ENCODE results near the gene TRIO.
A peak's percentile ranks its signal among the peaks of the same experiment; 100 is the strongest.

TRIO gene

DNA sequence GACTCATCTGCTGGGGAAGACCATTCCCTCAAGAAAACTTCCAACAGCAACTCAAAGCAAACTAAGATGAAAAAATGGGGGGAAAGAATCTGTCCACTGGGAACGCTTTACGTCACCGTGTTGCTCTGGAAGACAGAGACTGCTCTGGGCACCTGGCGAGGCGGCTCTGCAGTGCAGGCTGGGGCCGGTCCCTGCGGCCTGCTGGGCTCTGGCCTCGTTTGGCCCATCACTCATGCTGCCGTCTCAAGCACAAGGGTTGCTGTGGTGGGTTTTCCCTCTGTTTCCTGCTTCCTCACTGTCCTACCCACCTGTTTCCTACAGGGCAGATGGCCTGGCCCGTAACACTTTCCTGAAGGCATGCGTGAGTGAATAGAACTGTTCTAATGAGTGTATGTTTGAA, 345.6 kb downstream of the TRIO start:
- DNase-seq (ENCODE audit: low read depth) = no peak

DNA sequence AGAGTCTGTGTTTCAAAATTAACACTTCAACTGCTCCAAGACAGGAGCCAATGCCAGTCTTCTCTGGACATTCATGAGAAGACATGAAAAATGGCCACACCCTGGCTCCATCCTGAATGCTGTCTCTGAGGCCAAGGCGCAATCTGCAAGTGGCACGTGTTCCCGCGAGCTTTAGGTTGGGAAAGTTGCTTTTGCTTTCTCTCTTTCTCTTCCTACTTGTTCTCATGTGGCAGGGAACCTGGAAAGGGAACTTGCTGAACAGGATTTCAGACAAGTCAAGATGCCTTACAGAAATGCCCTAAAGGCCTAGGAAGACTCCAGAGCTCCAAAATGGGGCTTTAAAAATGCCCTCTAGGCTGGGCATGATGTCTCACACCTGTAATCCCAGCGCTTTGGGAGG, 346.5 kb downstream of the TRIO start:
- no peak for DNase-seq (ENCODE audit: low read depth)

DNA sequence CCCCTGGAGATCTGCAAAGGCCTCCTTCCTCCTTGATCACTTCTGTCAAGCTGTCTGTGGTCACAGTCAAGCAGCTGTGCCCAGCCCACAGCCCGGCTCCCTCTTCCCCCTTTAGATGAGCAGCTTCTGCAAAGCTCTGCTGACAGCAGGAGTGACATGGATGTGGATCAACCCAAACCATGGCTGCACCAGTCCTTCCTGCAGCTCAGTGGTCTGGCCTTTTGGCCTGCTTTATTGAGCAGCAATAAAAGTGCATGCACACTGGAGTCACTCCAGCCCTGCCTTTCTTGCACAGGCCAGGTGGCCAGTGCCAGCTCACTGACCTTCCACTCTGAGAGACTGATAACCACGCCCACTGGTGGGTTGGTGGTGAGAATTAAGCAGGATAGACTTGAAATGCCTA, 347.2 kb downstream of the TRIO start:
- DNase-seq (ENCODE audit: low read depth) = no peak

DNA sequence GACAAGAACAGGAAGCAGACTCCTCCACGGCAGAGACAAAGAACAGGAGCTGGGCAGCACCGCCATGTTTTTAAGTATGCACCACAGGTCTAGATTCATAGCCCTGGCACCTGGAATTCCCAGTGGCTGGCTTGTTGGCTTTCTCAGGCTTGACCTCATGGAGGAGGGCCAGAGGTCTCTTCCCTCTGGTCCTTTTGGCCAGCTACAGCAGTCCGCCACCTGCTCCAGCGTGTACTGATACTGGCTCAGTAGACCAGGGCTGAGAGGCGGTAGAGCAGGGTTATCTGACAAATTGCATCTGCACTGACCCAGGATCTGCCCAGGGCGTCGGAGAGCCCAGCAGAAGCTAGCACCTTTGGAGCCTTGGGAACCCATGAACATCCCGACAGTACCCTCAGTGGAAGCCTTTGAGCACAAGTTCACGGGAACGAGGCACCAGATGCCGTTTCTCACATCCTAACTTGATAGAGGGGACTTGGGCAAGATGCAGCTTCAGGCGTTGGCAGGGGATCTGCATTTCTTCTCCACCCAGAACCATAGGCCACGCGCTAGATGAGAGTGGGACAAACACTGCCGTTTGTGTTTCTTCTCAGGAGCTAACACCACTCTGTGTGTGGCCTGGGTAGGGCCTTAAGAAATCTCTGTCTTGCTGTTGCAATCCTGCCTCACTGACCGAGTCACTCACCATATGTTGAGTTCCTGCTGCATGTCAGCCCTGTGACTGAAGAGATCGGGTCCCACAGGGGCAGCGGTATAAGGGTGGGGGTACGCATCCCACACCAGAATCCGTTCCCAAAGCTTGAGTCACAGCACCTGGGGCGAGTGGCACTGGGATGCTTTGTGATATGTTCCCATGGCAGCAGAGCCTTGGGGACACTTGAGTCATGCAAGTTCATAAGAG, 348.1 kb downstream of the TRIO start:
- DNase-seq (ENCODE audit: low read depth) = peak; percentile 23

DNA sequence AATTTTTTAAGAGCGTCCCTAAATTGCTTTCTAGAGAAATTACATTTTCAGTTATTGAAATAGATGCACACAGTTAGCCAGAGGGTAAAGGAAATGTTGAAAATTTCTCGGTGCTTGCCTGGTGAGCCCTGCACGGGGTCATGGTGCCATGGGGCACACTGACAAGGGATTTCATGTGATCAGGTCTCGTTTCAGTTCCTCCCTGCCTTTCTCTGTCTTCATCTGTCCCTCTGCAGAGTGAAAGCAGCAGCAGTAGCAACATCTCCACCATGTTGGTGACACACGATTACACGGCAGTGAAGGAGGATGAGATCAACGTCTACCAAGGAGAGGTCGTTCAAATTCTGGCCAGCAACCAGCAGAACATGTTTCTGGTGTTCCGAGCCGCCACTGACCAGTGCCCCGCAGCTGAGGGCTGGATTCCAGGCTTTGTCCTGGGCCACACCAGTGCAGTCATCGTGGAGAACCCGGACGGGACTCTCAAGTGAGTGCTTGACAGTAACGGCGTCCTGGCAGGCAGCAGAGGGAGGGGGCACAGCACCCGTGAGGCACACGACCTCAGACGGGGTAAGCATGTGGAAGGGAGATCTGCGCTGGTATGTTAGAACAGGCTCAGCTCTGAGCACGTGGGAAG, 349.3 kb downstream of the TRIO start:
- no peak for DNase-seq (ENCODE audit: low read depth)

DNA sequence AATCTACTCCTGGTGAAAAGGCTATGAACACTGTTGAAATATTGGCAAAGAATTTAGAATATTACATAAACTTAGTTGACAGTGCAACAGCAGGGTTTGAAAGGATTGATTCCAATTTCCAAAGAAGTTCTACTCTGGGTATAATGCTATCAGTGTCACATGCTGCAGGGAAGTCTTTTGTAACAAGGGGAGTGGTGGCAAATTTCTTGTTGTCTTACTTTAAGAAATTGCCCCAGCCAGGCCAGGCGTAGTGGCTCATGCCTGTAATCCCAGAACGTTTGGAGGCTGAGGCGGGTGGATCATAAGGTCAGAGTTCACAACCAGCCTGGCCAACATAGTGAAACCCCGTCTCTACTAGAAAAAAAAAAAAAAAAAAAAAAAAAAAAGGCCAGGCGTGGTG, 352.2 kb downstream of the TRIO start:
- DNase-seq (ENCODE audit: low read depth) = no peak

DNA sequence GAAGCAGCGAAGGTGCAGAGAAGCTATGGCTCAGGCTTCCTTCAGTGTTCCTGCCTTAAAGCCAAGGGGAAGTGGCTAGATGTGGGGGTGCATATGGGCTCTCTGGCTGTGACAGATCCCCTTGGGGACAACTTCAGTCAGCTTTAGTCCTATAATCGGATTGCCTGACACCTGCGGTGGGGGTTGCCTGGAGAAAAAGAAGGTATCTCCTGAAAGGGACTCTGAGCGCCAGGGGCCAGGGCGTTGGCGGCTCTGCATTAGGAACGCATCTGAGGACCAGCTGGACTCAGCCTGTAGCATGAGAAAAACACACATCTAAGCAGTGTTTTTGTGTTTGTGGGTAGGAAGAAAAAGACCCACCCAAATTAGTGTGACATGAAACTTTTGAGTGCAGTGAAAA, 354.2 kb downstream of the TRIO start:
- DNase-seq (ENCODE audit: low read depth) = no peak

DNA sequence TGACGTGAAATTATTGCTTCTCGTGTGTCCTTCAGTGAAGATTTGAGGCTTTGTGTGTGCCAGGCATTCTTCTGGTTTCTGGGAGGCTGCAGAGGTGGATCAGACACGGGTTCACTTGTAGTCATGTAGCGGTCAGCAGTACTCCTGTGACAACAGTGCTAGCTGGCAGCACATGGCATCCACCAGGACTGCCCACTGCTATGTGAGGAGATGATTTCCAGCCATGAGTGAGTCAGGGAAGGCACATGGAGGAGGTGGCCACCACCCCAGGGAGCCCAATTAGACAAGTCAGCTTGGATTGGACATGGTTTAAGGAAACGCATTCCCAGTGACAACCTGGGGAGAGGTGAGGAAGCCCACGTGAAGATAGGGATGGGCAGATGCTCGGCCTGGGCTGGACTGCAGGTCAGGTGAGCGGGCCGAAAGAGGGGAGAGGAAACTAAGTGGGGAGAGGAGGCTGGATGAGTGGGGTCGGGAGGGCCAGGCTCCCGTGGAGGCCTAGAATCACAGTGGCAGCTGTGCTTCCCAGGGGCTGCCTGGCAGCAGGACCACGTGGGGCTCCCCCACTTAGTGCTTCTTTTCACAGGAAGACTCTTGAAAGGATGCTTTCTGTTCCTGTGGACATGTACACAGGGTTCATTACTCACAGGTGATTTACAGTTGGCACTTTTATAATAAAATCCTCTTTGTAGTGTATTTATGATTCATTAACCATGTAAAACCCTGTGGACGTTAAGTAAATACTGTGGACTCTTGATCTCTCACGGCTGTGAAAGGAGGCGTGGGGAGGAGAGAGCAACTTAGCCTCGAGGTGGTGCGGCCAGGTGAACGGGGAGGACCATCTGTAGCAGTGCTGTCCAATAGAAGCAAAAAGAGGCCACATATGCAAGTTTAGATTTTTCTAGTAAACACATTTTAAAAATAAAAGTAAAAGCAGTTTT, 358.5 kb downstream of the TRIO start:
- DNase-seq (ENCODE audit: low read depth) = peak; percentile 23

DNA sequence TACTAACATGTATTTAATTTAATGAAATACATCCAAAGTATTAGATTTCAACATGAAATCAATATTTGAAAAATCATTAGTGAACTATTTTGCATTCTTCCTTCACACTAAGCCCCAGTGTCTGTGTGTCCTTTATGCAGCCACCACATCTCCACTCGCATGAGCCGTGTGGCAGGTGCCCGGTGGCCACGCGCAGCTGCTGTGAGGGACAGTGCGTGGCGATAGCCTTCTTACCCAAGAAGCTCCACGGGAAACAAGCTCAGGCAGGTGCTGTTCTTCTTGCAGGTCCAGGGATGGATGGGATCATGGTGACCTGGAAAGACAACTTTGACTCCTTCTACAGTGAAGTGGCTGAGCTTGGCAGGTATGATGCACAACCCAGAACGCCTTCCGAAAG, 359.1 kb downstream of the TRIO start:
- no peak for DNase-seq (ENCODE audit: low read depth)

DNA sequence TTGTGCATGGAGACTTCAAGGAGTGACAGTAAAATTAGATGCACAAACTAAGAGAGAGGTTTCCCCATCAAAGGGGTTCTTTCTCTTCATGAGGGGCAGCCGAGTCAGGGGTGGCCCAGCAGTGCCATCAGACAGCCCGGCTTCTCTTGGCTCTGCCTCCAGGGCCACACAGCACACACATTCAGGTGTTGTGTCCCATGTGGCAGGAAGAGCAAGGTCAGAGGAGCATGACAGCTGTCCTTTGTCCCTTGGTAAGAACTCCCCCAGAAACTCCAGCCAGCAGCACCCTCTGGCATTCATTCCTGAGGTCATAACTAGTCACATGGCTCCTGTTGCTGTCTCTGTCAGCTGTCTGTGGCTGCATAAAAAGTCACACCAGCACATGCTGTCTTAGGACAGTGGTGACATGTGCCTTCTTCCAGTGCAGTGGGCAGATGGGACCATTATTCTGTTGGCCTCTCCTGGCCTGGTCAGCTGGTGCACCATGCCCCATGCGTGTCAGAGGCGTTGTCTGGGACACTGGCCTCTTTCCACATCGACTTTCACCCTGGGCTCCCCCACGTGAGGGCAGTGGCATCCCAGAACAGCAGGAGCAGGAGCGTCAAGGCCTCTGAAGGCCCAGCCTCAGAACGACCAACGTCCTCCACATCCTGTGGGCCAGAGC, 360.0 kb downstream of the TRIO start:
- no peak for DNase-seq (ENCODE audit: low read depth)

DNA sequence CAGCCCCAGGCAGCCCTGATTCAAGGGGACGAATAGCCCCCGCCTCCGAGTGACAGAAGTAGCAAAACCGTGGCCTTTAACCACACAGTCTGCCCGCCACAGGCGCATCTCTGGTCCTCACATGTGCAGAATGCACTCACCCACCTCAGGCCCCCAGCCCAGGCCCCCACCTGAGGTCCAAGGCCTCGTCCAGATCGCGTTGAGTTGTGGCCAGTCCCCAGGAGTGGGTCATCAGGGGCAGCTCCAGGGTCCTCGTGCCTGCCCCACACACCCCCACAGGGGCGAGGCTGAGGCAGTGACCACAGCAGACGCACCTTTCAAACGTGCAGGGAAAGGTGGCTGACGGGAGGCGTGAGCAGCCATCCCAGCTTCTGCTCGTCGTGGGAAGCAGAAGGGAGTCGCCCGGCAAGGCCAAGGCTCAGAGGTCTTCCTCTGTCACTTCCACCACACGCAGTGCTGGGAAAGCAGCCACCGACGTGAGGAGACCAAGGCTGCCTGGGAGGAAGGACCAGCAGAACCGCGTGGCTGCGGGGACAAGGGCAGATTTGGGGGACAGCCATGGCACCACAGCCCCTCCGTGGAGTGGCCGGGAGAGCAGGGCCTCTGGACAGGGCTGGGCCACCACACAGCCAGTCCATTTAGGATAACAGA, 360.7 kb downstream of the TRIO start:
- no peak for DNase-seq (ENCODE audit: low read depth)

DNA sequence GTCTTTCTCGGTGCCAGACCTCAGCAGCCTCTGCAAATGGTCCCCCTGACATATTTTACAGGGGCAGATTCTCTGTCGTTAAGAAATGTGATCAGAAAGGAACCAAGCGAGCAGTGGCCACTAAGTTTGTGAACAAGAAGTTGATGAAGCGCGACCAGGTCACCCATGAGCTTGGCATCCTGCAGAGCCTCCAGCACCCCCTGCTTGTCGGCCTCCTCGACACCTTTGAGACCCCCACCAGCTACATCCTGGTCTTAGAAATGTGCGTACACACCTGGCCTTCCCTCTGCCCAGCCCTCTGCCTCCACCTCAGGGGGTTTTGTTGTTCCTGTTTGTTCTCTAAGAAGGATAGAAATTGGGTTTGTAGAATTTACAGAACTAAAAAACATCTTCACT, 361.2 kb downstream of the TRIO start:
- DNase-seq (ENCODE audit: low read depth) = no peak

DNA sequence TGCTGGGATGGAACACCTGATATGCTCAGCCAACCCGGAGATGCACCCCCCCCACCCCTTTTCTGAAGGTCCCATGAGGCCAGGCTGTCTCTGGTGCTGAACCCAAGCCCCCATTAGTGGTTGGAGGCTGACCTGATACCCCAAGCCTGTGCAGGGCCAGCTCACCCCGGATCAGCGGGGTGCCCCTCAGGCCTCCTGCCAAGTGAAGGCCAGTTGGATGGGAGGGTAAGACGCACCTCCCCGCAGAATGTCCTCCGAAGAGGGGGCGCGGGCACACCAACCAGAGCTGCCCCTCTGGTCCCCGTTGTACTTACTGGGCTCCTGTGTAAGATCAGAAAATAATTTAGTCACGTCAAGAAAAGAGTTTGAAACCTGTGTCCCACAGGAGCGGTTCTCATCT, 361.7 kb downstream of the TRIO start:
- DNase-seq (ENCODE audit: low read depth) = no peak

DNA sequence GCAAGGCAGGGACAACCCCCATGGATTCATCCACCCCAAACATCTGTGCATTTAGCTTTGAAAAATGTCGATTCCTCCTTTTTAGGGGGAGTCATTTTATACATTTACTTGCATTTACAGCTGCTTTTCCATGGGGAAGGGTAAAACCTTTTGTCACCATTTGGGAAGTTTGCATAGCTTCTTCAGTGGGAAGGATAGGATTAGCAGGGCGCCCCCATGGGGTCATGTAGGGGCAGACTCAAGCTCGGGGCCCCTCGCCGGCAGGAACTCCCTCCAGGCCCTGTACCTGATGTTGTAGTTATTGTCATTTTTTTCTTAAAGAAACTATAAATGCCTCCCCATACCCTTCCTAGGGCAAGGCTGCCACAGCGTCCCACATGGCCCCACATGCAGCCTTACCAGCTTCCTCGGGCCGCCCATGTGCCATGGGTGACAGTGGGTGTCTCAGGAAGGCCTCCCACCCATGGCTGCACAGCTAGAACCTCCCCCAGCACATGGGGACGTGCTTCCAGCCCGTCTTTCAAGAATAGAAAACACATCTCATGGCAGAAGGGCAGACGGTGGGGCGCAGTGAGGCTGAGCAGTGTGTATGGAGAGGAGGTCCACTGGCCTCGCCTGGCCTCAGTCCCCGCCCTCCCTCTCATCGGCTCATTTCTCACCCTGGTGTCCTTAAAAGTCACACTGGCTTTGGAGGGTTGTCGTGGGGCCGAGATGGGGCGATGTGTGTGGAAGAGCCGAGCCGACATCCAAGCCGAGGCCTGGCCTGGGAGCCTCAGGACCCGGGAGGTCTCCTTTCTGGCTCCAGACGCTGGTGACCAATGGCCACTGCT, 362.4 kb downstream of the TRIO start:
- no peak for DNase-seq (ENCODE audit: low read depth)

DNA sequence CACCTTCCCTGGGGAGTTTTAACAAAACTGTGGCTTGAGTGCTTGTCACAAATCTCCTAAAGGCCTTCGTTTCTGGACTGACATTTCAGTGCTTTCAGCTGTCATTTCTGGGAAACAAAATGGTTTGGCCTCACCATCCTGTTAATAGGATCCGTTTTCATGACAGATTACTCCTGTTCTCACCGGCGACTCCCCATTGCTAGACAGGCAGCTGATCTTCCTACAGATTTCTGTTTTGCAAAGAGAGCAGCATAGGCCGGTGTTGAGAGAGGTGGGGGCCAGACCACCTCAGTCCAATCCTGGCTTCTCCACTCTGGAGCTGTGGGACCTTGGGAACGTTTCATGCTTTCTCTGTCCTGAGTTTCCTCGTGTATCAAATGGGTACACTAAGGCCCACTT, 363.0 kb downstream of the TRIO start:
- DNase-seq (ENCODE audit: low read depth) = no peak

DNA sequence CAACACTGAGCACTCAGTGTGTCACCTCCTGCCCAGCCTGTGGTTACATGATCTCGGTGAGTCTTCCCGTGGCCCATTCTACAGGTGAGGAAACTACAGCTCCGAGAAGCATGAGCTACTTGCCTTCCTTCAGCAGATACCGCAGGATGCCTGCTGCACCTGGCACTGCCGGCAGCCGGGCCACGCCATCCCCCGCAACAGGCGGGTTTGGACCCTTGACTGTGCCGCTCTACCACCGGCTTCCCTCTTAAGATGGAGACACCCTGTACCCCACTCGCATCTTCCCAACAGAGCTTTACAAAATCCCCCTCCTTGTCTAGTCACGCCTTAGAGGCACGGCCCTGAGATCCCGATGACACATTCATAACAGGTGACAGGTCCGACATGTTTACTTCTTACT, 363.5 kb downstream of the TRIO start:
- DNase-seq (ENCODE audit: low read depth) = no peak

DNA sequence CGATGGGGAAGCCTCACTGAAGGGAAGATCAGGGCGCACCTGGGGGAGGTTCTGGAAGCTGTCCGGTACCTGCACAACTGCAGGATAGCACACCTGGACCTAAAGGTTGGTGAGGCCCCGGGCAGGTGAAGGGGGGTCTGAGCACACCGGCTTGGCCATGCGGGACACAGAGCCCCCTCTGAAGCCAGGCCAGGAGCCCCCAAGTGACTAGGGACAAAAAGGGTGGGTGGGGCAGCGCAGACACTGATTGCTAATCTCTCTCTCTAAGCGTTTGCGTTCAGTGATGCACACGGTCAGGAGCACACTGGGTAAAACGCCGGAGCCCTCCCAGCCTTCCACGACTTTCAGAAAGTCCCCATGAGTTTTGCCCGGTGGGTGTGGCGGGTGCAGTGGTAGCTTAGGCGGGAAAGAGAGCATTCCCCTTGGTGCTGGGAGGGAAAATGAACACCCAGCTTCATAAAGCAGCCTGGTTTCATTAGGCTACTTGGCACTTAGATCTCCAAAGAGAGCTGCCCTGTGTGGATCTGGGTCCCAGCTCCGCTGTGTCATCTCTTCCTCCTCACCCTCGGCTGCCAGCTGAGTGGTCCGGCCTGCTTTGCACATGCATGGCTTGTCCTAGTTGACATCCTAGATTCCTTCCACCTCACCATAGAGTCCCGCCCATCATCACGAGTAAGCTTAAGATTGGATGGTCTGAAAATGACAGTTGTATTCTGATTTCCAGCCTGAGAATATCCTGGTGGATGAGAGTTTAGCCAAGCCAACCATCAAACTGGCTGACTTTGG, 364.2 kb downstream of the TRIO start:
- no peak for DNase-seq (ENCODE audit: low read depth)

DNA sequence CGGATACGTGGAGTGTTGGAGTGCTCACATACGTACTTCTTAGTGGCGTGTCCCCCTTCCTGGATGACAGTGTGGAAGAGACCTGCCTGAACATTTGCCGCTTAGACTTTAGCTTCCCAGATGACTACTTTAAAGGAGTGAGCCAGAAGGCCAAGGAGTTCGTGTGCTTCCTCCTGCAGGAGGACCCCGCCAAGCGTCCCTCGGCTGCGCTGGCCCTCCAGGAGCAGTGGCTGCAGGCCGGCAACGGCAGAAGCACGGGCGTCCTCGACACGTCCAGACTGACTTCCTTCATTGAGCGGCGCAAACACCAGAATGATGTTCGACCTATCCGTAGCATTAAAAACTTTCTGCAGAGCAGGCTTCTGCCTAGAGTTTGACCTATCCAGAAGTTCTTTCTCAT, 364.9 kb downstream of the TRIO start:
- no peak for DNase-seq (ENCODE audit: low read depth)

DNA sequence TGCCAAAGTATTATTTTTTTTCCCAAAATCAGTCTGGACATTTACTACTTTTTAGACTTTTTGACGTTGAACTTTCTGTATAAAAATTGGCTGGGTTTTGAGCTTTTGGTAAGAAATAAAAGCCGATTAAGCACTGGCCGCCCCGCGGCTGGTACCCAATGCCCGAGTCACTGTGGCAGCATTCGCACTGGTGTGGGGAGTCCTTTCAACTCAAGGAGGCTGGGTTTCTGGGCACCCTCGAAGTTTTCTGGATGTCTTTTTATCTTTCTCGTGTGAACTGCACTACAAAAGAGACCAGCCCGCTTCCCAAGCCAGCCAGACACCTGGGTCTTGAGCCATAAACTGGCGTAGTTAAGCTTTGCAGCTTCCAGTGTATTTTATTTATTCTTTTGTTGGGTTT, 366.4 kb downstream of the TRIO start:
- no peak for DNase-seq (ENCODE audit: low read depth)

Data from ELR (cell line).